DOHH2 (cell line): Measurements from ENCODE around the gene CFAP92.

ENCODE experiments used
- H3F3A ChIP-seq: fragments of 200-600 bp; sonication (generic), shearing (Covaris generic); 2 replicates; pipeline ENCODE4 v1.6.0; 2016; ENCODE audit warnings: antibody characterized with exemption, mild to moderate bottlenecking; ENCODE audit not compliant: control insufficient read depth, insufficient read depth
- H3K27ac ChIP-seq: fragments of 200-600 bp; sonication (generic); 2 replicates; pipeline ENCODE4 v1.5.1; 2014; ENCODE audit warnings: low read depth, mild to moderate bottlenecking, low read length, moderate library complexity
- H3K27me3 ChIP-seq: fragments of 200-600 bp; sonication (generic); 2 replicates; pipeline ENCODE4 v1.6.1; 2014; ENCODE audit warnings: mild to moderate bottlenecking, low read length, mixed read lengths; ENCODE audit not compliant: control insufficient read depth
- H3K36me3 ChIP-seq: fragments of 200-600 bp; sonication (generic); 2 replicates; pipeline ENCODE4 v1.6.1; 2014; ENCODE audit warnings: mild to moderate bottlenecking, low read length, moderate library complexity, mixed read lengths; ENCODE audit not compliant: control insufficient read depth
- H3K4me1 ChIP-seq: fragments of 200-600 bp; sonication (generic); 2 replicates; pipeline ENCODE4 v1.6.1; 2014; ENCODE audit warnings: mild to moderate bottlenecking, low read length, mixed read lengths; ENCODE audit not compliant: control insufficient read depth
- H3K4me2 ChIP-seq: fragments of 200-600 bp; sonication (generic); 2 replicates; pipeline ENCODE4 v1.6.0; 2014; ENCODE audit warnings: mild to moderate bottlenecking, low read length, moderate library complexity
- H3K4me3 ChIP-seq: fragments of 200-600 bp; sonication (generic); 2 replicates; pipeline ENCODE4 v1.5.1; 2014; ENCODE audit warnings: mild to moderate bottlenecking, low read length, mixed read lengths
- H3K79me2 ChIP-seq: fragments of 200-600 bp; sonication (generic); 2 replicates; pipeline ENCODE4 v1.6.1; 2014; ENCODE audit warnings: mild to moderate bottlenecking, low read length, mixed read lengths; ENCODE audit not compliant: control insufficient read depth
- H3K9me2 ChIP-seq: fragments of 200-600 bp; sonication (generic); replicated peaks from 2 replicates; pipeline ENCODE4 v1.6.1; 2014; ENCODE audit warnings: mild to moderate bottlenecking, low read length, mixed read lengths; ENCODE audit not compliant: control insufficient read depth
- H3K9me3 ChIP-seq: fragments of 200-600 bp; sonication (generic); 2 replicates; pipeline ENCODE4 v1.6.1; 2014; ENCODE audit warnings: antibody characterized with exemption, low read length, mixed read lengths; ENCODE audit not compliant: control insufficient read depth, insufficient read depth
- H4K20me1 ChIP-seq: fragments of 200-600 bp; sonication (generic); 2 replicates; pipeline ENCODE4 v1.6.0; 2014; ENCODE audit warnings: low read depth, mild to moderate bottlenecking, antibody characterized with exemption, low read length, moderate library complexity; ENCODE audit not compliant: control insufficient read depth, insufficient read depth
- CTCF ChIP-seq: fragments of 200-600 bp; sonication (generic); IDR thresholded peaks from one replicate; pipeline ENCODE4 v1.5.1; 2014; ENCODE audit warnings: antibody characterized with exemption, mild to moderate bottlenecking, low read depth, low read length; ENCODE audit not compliant: poor library complexity, severe bottlenecking
- EZH2phosphoT487 ChIP-seq: fragments of 200-600 bp; sonication (generic); IDR thresholded peaks from 2 replicates; pipeline ENCODE4 v1.6.1; 2017; ENCODE audit warnings: borderline replicate concordance, mild to moderate bottlenecking, antibody characterized with exemption, low read length, moderate library complexity, mixed read lengths

Gene CFAP92

GRCh38 chr3:128923576-128923975 lies 70.3 kb downstream of the CFAP92 start:
- Histone ChIP-seq H3K27me3 (no peaks in the 10 kb centered on the region), H3K27ac (no peak overlapping the region), H3K9me3 (no peaks in the 10 kb centered on the region; the same call in 1 of the 2 replicates), H3F3A (0 out of 2 replicates have a peak, but pooled peaks cover 6% of the 10 kb centered on the region), H3K4me2 (no peak overlapping the region), H3K9me2 (no peaks in the 10 kb centered on the region), H3K79me2 (no peaks in the 10 kb centered on the region), H3K4me1 (no peaks in the 10 kb centered on the region), H4K20me1 (no peaks in the 10 kb centered on the region), H3K36me3 (peaks cover 9% of the 10 kb centered on the region), H3K4me3 (no peak overlapping the region)
- TF ChIP-seq EZH2phosphoT487 (no peak), CTCF (peak; percentile 16)

- no peak overlapping the region for H3K27ac ChIP-seq
- H3K4me1 ChIP-seq, result no peaks in the 10 kb centered on the region
- H3K4me2 ChIP-seq, result no peak overlapping the region
- H3K9me3 ChIP-seq, result no peaks in the 10 kb centered on the region; the same call in 1 of the 2 replicates
- H3K27me3 ChIP-seq, result no peaks in the 10 kb centered on the region
- TF ChIP-seq EZH2phosphoT487 (no peak), CTCF (no peak)
- H3K79me2 ChIP-seq, result no peaks in the 10 kb centered on the region
- H3K36me3 ChIP-seq, result peaks cover 15% of the 10 kb centered on the region
- H3K9me2 ChIP-seq, result no peaks in the 10 kb centered on the region
- no peaks in the 10 kb centered on the region for H4K20me1 ChIP-seq
- no peak overlapping the region for H3K4me3 ChIP-seq
- H3F3A ChIP-seq, result 0 out of 2 replicates have a peak, but pooled peaks cover 6% of the 10 kb centered on the region
These were observed 70.9 kb downstream of the CFAP92 start for GRCh38 chr3:128922804-128923459.

- Histone ChIP-seq H3F3A (0 out of 2 replicates have a peak, but pooled peaks cover 12% of the 10 kb centered on the region), H3K36me3 (peaks cover 44% of the 10 kb centered on the region), H3K9me3 (no peaks in the 10 kb centered on the region; the same call in 1 of the 2 replicates), H3K4me3 (no peak overlapping the region), H3K27ac (no peak overlapping the region), H3K27me3 (no peaks in the 10 kb centered on the region), H4K20me1 (no peaks in the 10 kb centered on the region), H3K4me1 (no peaks in the 10 kb centered on the region), H3K9me2 (no peaks in the 10 kb centered on the region), H3K4me2 (no peak overlapping the region), H3K79me2 (no peaks in the 10 kb centered on the region)
- TF ChIP-seq EZH2phosphoT487, result no peak
- TF ChIP-seq CTCF, result no peak
These were observed 73.9 kb downstream of the CFAP92 start for GRCh38 chr3:128919988-128920387.
